Left cardiac atrium (tissue), 4 donors: ENCODE measurements around the gene CCL22. TPM values are rescaled to one million over a fixed set of nuclear protein-coding genes. Genes with fewer than 3 reads are reported as not detected.
A peak's percentile ranks its signal among the peaks of the same experiment; 100 is the strongest.
"Not testable (repeated sequence)": the region's sequence is repeated elsewhere in the genome, so short reads cannot be mapped to it uniquely, and the experiment has no call there.

Experiments used
- ATAC-seq, 2 donors: fragments of 200-7000 bp; cut with Tn5 transposase; one replicate each; pipeline ENCODE4 v1.9.1; 2020; ENCODE audit warnings: mild to moderate bottlenecking in 2 of 2, moderate library complexity in 2 of 2
- DNase-seq: peaks from one replicate; pipeline ENCODE4 v3.0.0-alpha.2; 2020
- intact Hi-C, 2 donors: fragments of 100-400 bp; cut with DNase I; formaldehyde crosslinking; loops; one replicate each; pipeline versions ENCODE4 v1.14.1 to v1.15.1; 2022 to 2023
- total RNA-seq, 2 donors: library from RNA; stranded (reverse); fragmentation: NEBNext Ultra II Directional; extraction: Animal tissue kit (Norgen Biotek cat#: 25700); gene quantifications; one replicate each; pipeline ENCODE4 v1.2.1, GENCODE V29; 2021
- donor health status: DM: no; HTN: yes; CAD: no.
- donor health status: DM: no; HTN: yes; CAD: no; lungs with severe emphysema.
- donor health status: DM: yes; HTN: yes; CAD: no.
- donor health status: Dilated cardiomyopathy.

CCL22 gene
- total RNA-seq, 2 donors from 2014 or later = 0.06 to 0.10 TPM

GRCh38 chr16:57372372-57373116 is 14.0 kb downstream of the CCL22 start, which contains the start of gene CX3CL1:
Gene CX3CL1, plus strand, starts transcription at chr16:57372490. Its CDS starts 79 bp downstream, at chr16:57372569.
- intact Hi-C loops = loop anchor here in 1 of 2 donors (10.0 kb wide), 1 partner anchor 68 kb away; no protein-coding TSS in a partner anchor
- ATAC-seq (peak; percentile 79 to 92), DNase-seq (peak; percentile 77)

- DNase-seq (no peak), ATAC-seq (peak in 1 of 2 donors; percentile 4)
- intact Hi-C loops = loop anchor here in 1 of 2 donors (10.0 kb wide), 1 partner anchor 69 kb away; no protein-coding TSS in a partner anchor
Observed at GRCh38 chr16:57373117-57373947, 14.7 kb downstream of the CCL22 start.

- ATAC-seq (peak in 1 of 2 donors; percentile 58), DNase-seq (no peak)
- intact Hi-C loops = loop anchor here in 1 of 2 donors (10.0 kb wide), 1 partner anchor 69 kb away; no protein-coding TSS in a partner anchor
Observed at GRCh38 chr16:57374067-57374534, 15.5 kb downstream of the CCL22 start.

- intact Hi-C loops = loop anchor here in 1 of 2 donors (10.0 kb wide), 1 partner anchor 70 kb away; no protein-coding TSS in a partner anchor
- DNase-seq, ATAC-seq: not testable (repeated sequence)
Observed at GRCh38 chr16:57374925-57375465, 16.4 kb downstream of the CCL22 start.

GRCh38 chr16:57376313-57376818 is 17.8 kb downstream of the CCL22 start:
- ATAC-seq = no peak
- intact Hi-C loops = loop anchor here in 1 of 2 donors (10.0 kb wide), 1 partner anchor 72 kb away; no protein-coding TSS in a partner anchor

GRCh38 chr16:57377080-57377841 is 18.7 kb downstream of the CCL22 start:
- no peak for DNase-seq
- intact Hi-C loops = loop anchor here in 1 of 2 donors (10.0 kb wide), 1 partner anchor 72 kb away; no protein-coding TSS in a partner anchor
- no peak for ATAC-seq

More at GRCh38 chr16:57376313-57376818, 17.8 kb downstream of the CCL22 start:
- DNase-seq = no peak

- intact Hi-C loops = loop anchor here in 1 of 2 donors (10.0 kb wide), 1 partner anchor 75 kb away; no protein-coding TSS in a partner anchor
- ATAC-seq (peak in 1 of 2 donors; percentile 17), DNase-seq (no peak)
Observed at GRCh38 chr16:57379579-57379978, 21.0 kb downstream of the CCL22 start.

GRCh38 chr16:57380671-57381462 is 22.3 kb downstream of the CCL22 start:
- DNase-seq = no peak
- no peak for ATAC-seq
- intact Hi-C loops = no loop called here

- DNase-seq = no peak
- ATAC-seq = no peak
- intact Hi-C loops = no loop called here
Observed at GRCh38 chr16:57381791-57382534, 23.4 kb downstream of the CCL22 start.

- ATAC-seq = no peak
- intact Hi-C loops = no loop called here
- DNase-seq = no peak
Observed at GRCh38 chr16:57382535-57383275, 24.1 kb downstream of the CCL22 start.

GRCh38 chr16:57383276-57384247 is 25.0 kb downstream of the CCL22 start:
- DNase-seq = no peak
- peak; percentile 51 to 56 for ATAC-seq
- intact Hi-C loops = no loop called here

GRCh38 chr16:57384248-57385070 is 25.9 kb downstream of the CCL22 start:
- intact Hi-C loops = no loop called here
- DNase-seq = no peak
- no peak for ATAC-seq

- ATAC-seq = no peak
- intact Hi-C loops = no loop called here
- DNase-seq = no peak
Observed at GRCh38 chr16:57385083-57385482, 26.5 kb downstream of the CCL22 start.

GRCh38 chr16:57386381-57386951 is 27.9 kb downstream of the CCL22 start:
- intact Hi-C loops = no loop called here
- DNase-seq = no peak

More at GRCh38 chr16:57386381-57386951, 27.9 kb downstream of the CCL22 start:
- ATAC-seq = no peak
